Breast epithelium (tissue), 3 donors: ENCODE data around the gene SRGAP2B.
"Not testable (repeated sequence)": the region's sequence is repeated elsewhere in the genome, so short reads cannot be mapped to it uniquely, and the experiment has no call there.

Experiments used
- CTCF ChIP-seq, 3 donors: fragments of 450-650 bp; IDR thresholded peaks; one replicate each; pipeline ENCODE4 v1.5.1; 2016 to 2017; ENCODE audit warnings: antibody characterized with exemption in 3 of 3, mild to moderate bottlenecking in 3 of 3, moderate library complexity in 3 of 3
- POLR2A ChIP-seq: fragments of 450-650 bp; IDR thresholded peaks from one replicate; pipeline ENCODE4 v1.6.1; 2016; ENCODE audit warnings: antibody characterized with exemption, mild to moderate bottlenecking, moderate library complexity
- POLR2AphosphoS5 ChIP-seq, 3 donors: sonication (generic); formaldehyde crosslinking; IDR thresholded peaks; one replicate each; pipeline ENCODE4 v1.6.1; 2017; ENCODE audit warnings: antibody characterized with exemption in 3 of 3

DNA sequence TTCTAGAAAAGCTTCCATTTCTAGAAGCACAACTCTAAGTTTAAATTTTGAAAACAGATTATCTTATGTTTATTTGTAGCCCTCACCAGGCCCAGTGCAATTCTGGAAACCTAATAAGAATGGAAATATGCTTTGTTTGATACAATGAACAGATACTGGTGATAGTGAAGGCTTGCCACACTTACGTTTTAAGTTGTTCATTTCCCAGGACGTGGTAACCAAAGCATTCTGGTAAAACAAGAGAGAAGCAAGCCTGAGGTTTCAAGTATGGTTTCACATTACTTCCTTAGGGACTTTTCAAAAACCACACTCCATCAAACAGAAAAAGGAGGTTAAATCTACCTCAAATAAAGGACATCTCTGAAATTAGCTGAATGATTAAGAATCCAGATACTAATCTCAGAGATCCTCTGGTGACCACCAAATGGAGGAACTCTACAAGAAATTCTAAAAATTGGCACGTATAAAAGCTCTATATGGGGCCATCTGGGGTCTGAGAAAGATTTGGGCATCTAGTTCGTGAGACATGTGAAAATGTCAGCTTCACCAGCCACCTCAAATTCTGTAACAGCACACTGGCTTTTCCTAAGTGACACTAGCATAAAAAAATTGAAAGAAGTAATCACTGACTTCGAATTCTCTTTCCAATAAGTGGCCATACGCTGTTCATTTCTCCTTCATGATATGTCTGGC is 164.9 kb downstream of the SRGAP2B start:
- TF ChIP-seq POLR2A; CTCF (IDR thresholded peaks at IDR 0.05); POLR2AphosphoS5 (IDR thresholded peaks at IDR 0.05): not testable (repeated sequence)
